ENCODE measurements around the gene LASP1. TPM values are rescaled to one million over a fixed set of nuclear protein-coding genes. Genes with fewer than 3 reads are reported as not detected.

The LASP1 gene
- total and polyA plus RNA-seq, 5 donors from 2014 or later: 50.3 to 154 (median 66.1) TPM

GRCh38 chr17:38879878-38880665, 10.2 kb downstream of the LASP1 start:
- no peak overlapping the region for H3K27ac ChIP-seq (ENCODE audit: insufficient read depth, low read length, poor library complexity, severe bottlenecking)
- no peaks in the 10 kb centered on the region for H3K27me3 ChIP-seq (ENCODE audit: control insufficient read depth, insufficient read depth, low read length)
- H3K4me1 ChIP-seq (ENCODE audit: control insufficient read depth, insufficient read depth, low read length, poor library complexity, severe bottlenecking): peaks cover 87% of the 10 kb centered on the region
- Mint-ChIP-seq H3K36me3 (peaks cover 35% of the 10 kb centered on the region), H3K27ac (peak overlapping the region; percentile 52 to 93 (median 65)), H3K9me3 (no peaks in the 10 kb centered on the region), H3K4me1 (peaks cover 7 to 90% (median 64%) of the 10 kb centered on the region in 4 donors), H3K4me3 (peak overlapping the region in 3 of 4 donors; percentile 22 to 78 (median 59)), H3K27me3 (no peaks in the 10 kb centered on the region)
- ATAC-seq (ENCODE audit: low read depth in 2 of 2): no peak
- peaks cover 60% of the 10 kb centered on the region for H3K36me3 ChIP-seq (ENCODE audit: control insufficient read depth, insufficient read depth, low read length)
- no peaks in the 10 kb centered on the region for H3K9me3 ChIP-seq (ENCODE audit: control insufficient read depth in 2 of 2, low read length in 2 of 2)
- H3K4me3 ChIP-seq (ENCODE audit: low read depth, low read length): peak overlapping the region; percentile 19
- peak in 1 of 3 donors; percentile 50 for DNase-seq

GRCh38 chr17:38881600-38882191, 11.8 kb downstream of the LASP1 start:
- H3K4me1 ChIP-seq (ENCODE audit: control insufficient read depth, insufficient read depth, low read length, poor library complexity, severe bottlenecking): peaks cover 93% of the 10 kb centered on the region
- no peaks in the 10 kb centered on the region for H3K9me3 Mint-ChIP-seq
- peaks cover 7 to 91% (median 66%) of the 10 kb centered on the region in 4 donors for H3K4me1 Mint-ChIP-seq
- peaks cover 41% of the 10 kb centered on the region for H3K36me3 Mint-ChIP-seq
- H3K27me3 Mint-ChIP-seq: no peaks in the 10 kb centered on the region
- H3K4me3 Mint-ChIP-seq: peak overlapping the region; percentile 50 to 73 (median 60)
- peak overlapping the region; percentile 43 for H3K27ac ChIP-seq (ENCODE audit: insufficient read depth, low read length, poor library complexity, severe bottlenecking)
- peak overlapping the region; percentile 7 for H3K4me3 ChIP-seq (ENCODE audit: low read depth, low read length)
- H3K27ac Mint-ChIP-seq: peak overlapping the region; percentile 88 to 93 (median 90)
- ATAC-seq (ENCODE audit: low read depth in 2 of 2) (no peak), DNase-seq (peak in 1 of 3 donors; percentile 58)
- H3K9me3 ChIP-seq (ENCODE audit: control insufficient read depth in 2 of 2, low read length in 2 of 2): no peaks in the 10 kb centered on the region
- H3K27me3 ChIP-seq (ENCODE audit: control insufficient read depth, insufficient read depth, low read length): no peaks in the 10 kb centered on the region
- peaks cover 69% of the 10 kb centered on the region for H3K36me3 ChIP-seq (ENCODE audit: control insufficient read depth, insufficient read depth, low read length)

- Histone ChIP-seq H3K4me3 (ENCODE audit: low read depth, low read length) (no peak overlapping the region), H3K4me1 (ENCODE audit: control insufficient read depth, insufficient read depth, low read length, poor library complexity, severe bottlenecking) (peaks cover 93% of the 10 kb centered on the region), H3K9me3 (ENCODE audit: control insufficient read depth in 2 of 2, low read length in 2 of 2) (no peaks in the 10 kb centered on the region), H3K27ac (ENCODE audit: insufficient read depth, low read length, poor library complexity, severe bottlenecking) (peak overlapping the region; percentile 55), H3K27me3 (ENCODE audit: control insufficient read depth, insufficient read depth, low read length) (no peaks in the 10 kb centered on the region), H3K36me3 (ENCODE audit: control insufficient read depth, insufficient read depth, low read length) (peaks cover 74% of the 10 kb centered on the region)
- Mint-ChIP-seq H3K4me3 (peak overlapping the region; percentile 42 to 83 (median 65)), H3K4me1 (peaks cover 7 to 90% (median 62%) of the 10 kb centered on the region in 4 donors), H3K36me3 (peaks cover 39% of the 10 kb centered on the region), H3K9me3 (no peaks in the 10 kb centered on the region), H3K27me3 (no peaks in the 10 kb centered on the region), H3K27ac (peak overlapping the region; percentile 92 to 94 (median 92))
- ATAC-seq (ENCODE audit: low read depth in 2 of 2): no peak
- DNase-seq: no peak
Observed at GRCh38 chr17:38882870-38883269, 13.0 kb downstream of the LASP1 start.

- H3K27me3 ChIP-seq (ENCODE audit: control insufficient read depth, insufficient read depth, low read length): no peaks in the 10 kb centered on the region
- Mint-ChIP-seq H3K36me3 (peaks cover 35% of the 10 kb centered on the region), H3K27ac (peak overlapping the region; percentile 80 to 94 (median 92)), H3K27me3 (no peaks in the 10 kb centered on the region), H3K4me3 (peak overlapping the region; percentile 68 to 83 (median 72)), H3K9me3 (no peaks in the 10 kb centered on the region), H3K4me1 (peaks cover 7 to 89% (median 58%) of the 10 kb centered on the region in 4 donors)
- peaks cover 87% of the 10 kb centered on the region for H3K4me1 ChIP-seq (ENCODE audit: control insufficient read depth, insufficient read depth, low read length, poor library complexity, severe bottlenecking)
- peaks cover 74% of the 10 kb centered on the region for H3K36me3 ChIP-seq (ENCODE audit: control insufficient read depth, insufficient read depth, low read length)
- peak overlapping the region; percentile 55 for H3K27ac ChIP-seq (ENCODE audit: insufficient read depth, low read length, poor library complexity, severe bottlenecking)
- H3K9me3 ChIP-seq (ENCODE audit: control insufficient read depth in 2 of 2, low read length in 2 of 2): no peaks in the 10 kb centered on the region
- ATAC-seq (ENCODE audit: low read depth in 2 of 2): no peak
- DNase-seq: peak in 1 of 3 donors; percentile 38
- peak overlapping the region; percentile 26 for H3K4me3 ChIP-seq (ENCODE audit: low read depth, low read length)
Observed at GRCh38 chr17:38883592-38884526, 14.0 kb downstream of the LASP1 start.

- Mint-ChIP-seq H3K36me3 (peaks cover 30% of the 10 kb centered on the region), H3K4me3 (peak overlapping the region in 3 of 4 donors; percentile 29 to 79 (median 39)), H3K4me1 (peaks cover 7 to 91% (median 57%) of the 10 kb centered on the region in 4 donors), H3K9me3 (no peaks in the 10 kb centered on the region), H3K27me3 (no peaks in the 10 kb centered on the region), H3K27ac (peak overlapping the region; percentile 38 to 90 (median 89))
- peaks cover 68% of the 10 kb centered on the region for H3K36me3 ChIP-seq (ENCODE audit: control insufficient read depth, insufficient read depth, low read length)
- H3K4me1 ChIP-seq (ENCODE audit: control insufficient read depth, insufficient read depth, low read length, poor library complexity, severe bottlenecking): peaks cover 86% of the 10 kb centered on the region
- no peak overlapping the region for H3K27ac ChIP-seq (ENCODE audit: insufficient read depth, low read length, poor library complexity, severe bottlenecking)
- H3K27me3 ChIP-seq (ENCODE audit: control insufficient read depth, insufficient read depth, low read length): no peaks in the 10 kb centered on the region
- no peak for ATAC-seq (ENCODE audit: low read depth in 2 of 2)
- no peaks in the 10 kb centered on the region for H3K9me3 ChIP-seq (ENCODE audit: control insufficient read depth in 2 of 2, low read length in 2 of 2)
- no peak for DNase-seq
- no peak overlapping the region for H3K4me3 ChIP-seq (ENCODE audit: low read depth, low read length)
Observed at GRCh38 chr17:38885044-38885727, 15.3 kb downstream of the LASP1 start.

GRCh38 chr17:38885728-38886642, 16.1 kb downstream of the LASP1 start:
- H3K4me3 ChIP-seq (ENCODE audit: low read depth, low read length): peak overlapping the region; percentile 26
- peaks cover 71% of the 10 kb centered on the region for H3K36me3 ChIP-seq (ENCODE audit: control insufficient read depth, insufficient read depth, low read length)
- Mint-ChIP-seq H3K27me3 (no peaks in the 10 kb centered on the region), H3K36me3 (peaks cover 30% of the 10 kb centered on the region), H3K4me1 (peaks cover 7 to 91% (median 60%) of the 10 kb centered on the region in 4 donors), H3K27ac (peak overlapping the region; percentile 89 to 92 (median 90)), H3K9me3 (no peaks in the 10 kb centered on the region), H3K4me3 (peak overlapping the region; percentile 21 to 79 (median 52))
- DNase-seq (no peak), ATAC-seq (ENCODE audit: low read depth in 2 of 2) (no peak)
- peaks cover 86% of the 10 kb centered on the region for H3K4me1 ChIP-seq (ENCODE audit: control insufficient read depth, insufficient read depth, low read length, poor library complexity, severe bottlenecking)
- H3K27me3 ChIP-seq (ENCODE audit: control insufficient read depth, insufficient read depth, low read length): no peaks in the 10 kb centered on the region
- H3K27ac ChIP-seq (ENCODE audit: insufficient read depth, low read length, poor library complexity, severe bottlenecking): peak overlapping the region; percentile 34
- no peaks in the 10 kb centered on the region for H3K9me3 ChIP-seq (ENCODE audit: control insufficient read depth in 2 of 2, low read length in 2 of 2)
